Fibroblast of lung (primary cell): ENCODE results near the gene PRKCH. TPM values are rescaled to one million over a fixed set of nuclear protein-coding genes. Genes with fewer than 3 reads are reported as not detected.

Experiments
- DNase-seq, 2 donors: peaks; one replicate each; pipeline versions ENCODE4 v3.0.0 to v3.0.0-alpha.2; 2010; ENCODE audit warnings: low read depth in 2 of 2
- H2AFZ ChIP-seq: 2 replicates; pipeline ENCODE4 v1.5.1; 2012; ENCODE audit warnings: low read length, control low read depth, inconsistent platforms
- H3K27ac ChIP-seq: 2 replicates; pipeline ENCODE4 v1.5.1; 2011; ENCODE audit warnings: low read length, control low read depth; ENCODE audit not compliant: insufficient read depth
- H3K27me3 ChIP-seq: 2 replicates; pipeline ENCODE4 v1.5.1; 2011; ENCODE audit warnings: mild to moderate bottlenecking, low read length; ENCODE audit not compliant: control insufficient read depth, insufficient read depth
- H3K36me3 ChIP-seq: 2 replicates; pipeline ENCODE4 v1.5.1; 2011; ENCODE audit warnings: low read length; ENCODE audit not compliant: control insufficient read depth, insufficient read depth
- H3K4me1 ChIP-seq: 2 replicates; pipeline ENCODE4 v1.5.1; 2011; ENCODE audit warnings: low read length; ENCODE audit not compliant: control insufficient read depth, insufficient read depth; ENCODE audit errors: extremely low read depth
- H3K4me2 ChIP-seq: 2 replicates; pipeline ENCODE4 v1.5.1; 2011; ENCODE audit warnings: low read length, control low read depth; ENCODE audit not compliant: insufficient read depth; ENCODE audit errors: extremely low read depth
- H3K4me3 ChIP-seq, 4 experiments: fragments of 200-600 bp in 1 of 4; sonication (generic) in 1 of 4; replicated peaks in 1 of 4; 2 replicates each; pipeline ENCODE4 v1.5.1; 2011 to 2016; ENCODE audit warnings: low read length in 4 of 4, low read depth in 3 of 4, mild to moderate bottlenecking in 3 of 4, control low read depth in 2 of 4, inconsistent platforms in 1 of 4, mixed read lengths in 1 of 4; ENCODE audit not compliant: insufficient read depth in 1 of 4; ENCODE audit errors: control extremely low read depth in 1 of 4
- H3K79me2 ChIP-seq: 2 replicates; pipeline ENCODE4 v1.5.1; 2012; ENCODE audit warnings: mild to moderate bottlenecking, low read length, inconsistent platforms; ENCODE audit not compliant: control insufficient read depth, insufficient read depth
- H3K9ac ChIP-seq: 2 replicates; pipeline ENCODE4 v1.5.1; 2011; ENCODE audit warnings: mild to moderate bottlenecking, low read length, control low read depth; ENCODE audit not compliant: insufficient read depth
- H3K9me3 ChIP-seq: 2 replicates; pipeline ENCODE4 v1.5.1; 2012; ENCODE audit warnings: low read depth, low read length; ENCODE audit not compliant: control insufficient read depth, insufficient read depth
- H4K20me1 ChIP-seq: 2 replicates; pipeline ENCODE4 v1.5.1; 2011; ENCODE audit warnings: low read length; ENCODE audit not compliant: control insufficient read depth, insufficient read depth; ENCODE audit errors: extremely low read depth
- CTCF ChIP-seq, 2 donors: IDR thresholded peaks in 1 of 2; conservative IDR thresholded peaks in 1 of 2; 1 replicate in 1 of 2; 2 replicates in 1 of 2; pipeline ENCODE4 v1.5.1; 2011 to 2012; ENCODE audit warnings: low read length in 2 of 2, control low read depth in 1 of 2, inconsistent platforms in 1 of 2, low read depth in 1 of 2, mild to moderate bottlenecking in 1 of 2
- EZH2 ChIP-seq: IDR thresholded peaks from 2 replicates; pipeline ENCODE4 v1.5.1; 2012; ENCODE audit warnings: low read length, control low read depth, mild to moderate bottlenecking; ENCODE audit errors: missing control alignments
- polyA plus RNA-seq, 2 donors: library from polyadenylated mRNA; depleted of rRNA in 1 of 2; stranded (reverse) in 1 of 2; unstranded in 1 of 2; fragments of >200 nt; gene quantifications; 2 replicates each; pipeline ENCODE4 v1.2.1, GENCODE V29; 2011 to 2012; ENCODE audit warnings: missing spikeins in 1 of 2
- total RNA-seq: library from RNA; depleted of rRNA; stranded (reverse); fragments of >200 nt; gene quantifications from 2 replicates; pipeline ENCODE4 v1.2.1, GENCODE V29; 2014

Gene PRKCH
- total and polyA plus RNA-seq, 2 donors (not counting 1 experiment from before 2014, with no cell fraction given) = 2.9 to 5.4 TPM

- Histone ChIP-seq H3K9ac (no peak overlapping the region), H3K79me2 (no peaks in the 10 kb centered on the region), H3K9me3 (no peaks in the 10 kb centered on the region), H3K36me3 (no peaks in the 10 kb centered on the region), H3K27me3 (peaks cover 2% of the 10 kb centered on the region), H3K4me3 (no peak overlapping the region), H4K20me1 (no peaks in the 10 kb centered on the region), H3K4me1 (no peaks in the 10 kb centered on the region), H2AFZ (no peak overlapping the region), H3K4me2 (no peak overlapping the region), H3K27ac (no peak overlapping the region)
- no peak for DNase-seq
- TF ChIP-seq EZH2 = no peak
- TF ChIP-seq CTCF (conservative IDR thresholded peaks at IDR 0.05 in 1 of 2, IDR thresholded peaks at IDR 0.05 in 1 of 2; ENCODE audit: low read depth in 1 of 2, low read length in 2 of 2) = no peak
These were observed 64.9 kb downstream of the PRKCH start for GRCh38 chr14:61386173-61386772.

- Histone ChIP-seq H3K79me2 (no peaks in the 10 kb centered on the region), H4K20me1 (no peaks in the 10 kb centered on the region), H3K4me3 (no peak overlapping the region), H3K27ac (no peak overlapping the region), H3K4me1 (no peaks in the 10 kb centered on the region), H3K4me2 (no peak overlapping the region), H3K27me3 (no peaks in the 10 kb centered on the region), H2AFZ (no peak overlapping the region), H3K9me3 (no peaks in the 10 kb centered on the region), H3K9ac (no peak overlapping the region), H3K36me3 (no peaks in the 10 kb centered on the region)
- no peak for TF ChIP-seq CTCF (conservative IDR thresholded peaks at IDR 0.05 in 1 of 2, IDR thresholded peaks at IDR 0.05 in 1 of 2; ENCODE audit: low read depth in 1 of 2, low read length in 2 of 2)
- TF ChIP-seq EZH2 = no peak
- no peak for DNase-seq
These were observed 65.7 kb downstream of the PRKCH start for GRCh38 chr14:61387076-61387475.

- Histone ChIP-seq H3K27ac (no peak overlapping the region), H3K36me3 (no peaks in the 10 kb centered on the region), H3K27me3 (no peaks in the 10 kb centered on the region), H3K9ac (no peak overlapping the region), H3K4me2 (no peak overlapping the region), H2AFZ (no peak overlapping the region), H4K20me1 (no peaks in the 10 kb centered on the region), H3K4me1 (no peaks in the 10 kb centered on the region), H3K9me3 (no peaks in the 10 kb centered on the region), H3K4me3 (no peak overlapping the region), H3K79me2 (no peaks in the 10 kb centered on the region)
- no peak for TF ChIP-seq EZH2
- TF ChIP-seq CTCF (conservative IDR thresholded peaks at IDR 0.05 in 1 of 2, IDR thresholded peaks at IDR 0.05 in 1 of 2; ENCODE audit: low read depth in 1 of 2, low read length in 2 of 2) = no peak
- DNase-seq = peak in 1 of 2 donors; percentile 25
These were observed 67.0 kb downstream of the PRKCH start for GRCh38 chr14:61388173-61388975.
